Activated T-helper 2 cell treated with anti-CD3 and anti-CD28 coated beads, Interferon-gamma antibody, Interleukin-2, Interleukin-4, amounts not matched to agents 10 μg/mL and 5 μg/mL and 100 μg/mL, durations not matched to agents 14 hours and 24 hours and 36 hours (primary cell): Measurements from ENCODE around the gene ADAM10. TPM values are rescaled to one million over a fixed set of nuclear protein-coding genes. Genes with fewer than 3 reads are reported as not detected.

Source experiments
- DNase-seq: peaks from one replicate; pipeline ENCODE4 v3.0.0; 2021; ENCODE audit warnings: low spot score
- H3K27ac Mint-ChIP-seq: one replicate; pipeline ENCODE4 v1.8.0; 2021; ENCODE audit warnings: mixed read lengths
- H3K27me3 Mint-ChIP-seq: one replicate; pipeline ENCODE4 v1.8.0; 2021; ENCODE audit warnings: low read depth, mixed read lengths
- H3K36me3 Mint-ChIP-seq: one replicate; pipeline ENCODE4 v1.8.0; 2021; ENCODE audit warnings: low read depth, mixed read lengths
- H3K4me1 Mint-ChIP-seq: one replicate; pipeline ENCODE4 v1.8.0; 2021; ENCODE audit warnings: low read depth, mixed read lengths
- H3K4me3 Mint-ChIP-seq: one replicate; pipeline ENCODE4 v1.8.0; 2021; ENCODE audit warnings: low read depth, mild to moderate bottlenecking, moderate library complexity, mixed read lengths
- H3K9me3 Mint-ChIP-seq: one replicate; pipeline ENCODE4 v1.8.0; 2021; ENCODE audit warnings: mixed read lengths
- intact Hi-C: fragments of 100-400 bp; cut with micrococcal nuclease; formaldehyde crosslinking; loops from one replicate; pipeline ENCODE4 v1.15.1; 2023
- total RNA-seq: library from RNA; stranded (reverse); gene quantifications from 2 replicates; pipeline ENCODE4 v1.2.3, GENCODE V29; 2022

The ADAM10 gene
- total RNA-seq, 1 donor from 2014 or later: 141 TPM

GRCh38 chr15:58588096-58588495 lies 161.4 kb downstream of the ADAM10 start:
- Mint-ChIP-seq H3K27me3 (no peaks in the 10 kb centered on the region), H3K4me1 (peaks cover 22% of the 10 kb centered on the region), H3K27ac (no peak overlapping the region), H3K36me3 (peaks cover 31% of the 10 kb centered on the region), H3K4me3 (no peak overlapping the region), H3K9me3 (peaks cover 16% of the 10 kb centered on the region)
- DNase-seq: no peak
- intact Hi-C loops: no loop called here

- Mint-ChIP-seq H3K4me1 (peaks cover 22% of the 10 kb centered on the region), H3K9me3 (peaks cover 18% of the 10 kb centered on the region), H3K36me3 (peaks cover 28% of the 10 kb centered on the region), H3K27me3 (no peaks in the 10 kb centered on the region), H3K4me3 (no peak overlapping the region), H3K27ac (no peak overlapping the region)
- intact Hi-C loops: no loop called here
- DNase-seq: no peak
Measured at GRCh38 chr15:58587486-58587885, 162.0 kb downstream of the ADAM10 start.

GRCh38 chr15:58585693-58586443 lies 163.6 kb downstream of the ADAM10 start:
- Mint-ChIP-seq H3K27ac (peak overlapping the region; percentile 58), H3K9me3 (peaks cover 22% of the 10 kb centered on the region), H3K27me3 (no peaks in the 10 kb centered on the region), H3K4me3 (no peak overlapping the region), H3K4me1 (peaks cover 19% of the 10 kb centered on the region), H3K36me3 (peaks cover 16% of the 10 kb centered on the region)
- DNase-seq: no peak
- intact Hi-C loops: no loop called here

GRCh38 chr15:58584789-58585461 lies 164.6 kb downstream of the ADAM10 start:
- intact Hi-C loops: no loop called here
- Mint-ChIP-seq H3K4me3 (no peak overlapping the region), H3K27me3 (no peaks in the 10 kb centered on the region), H3K36me3 (peaks cover 15% of the 10 kb centered on the region), H3K27ac (peak overlapping the region; percentile 10), H3K4me1 (peaks cover 19% of the 10 kb centered on the region), H3K9me3 (peaks cover 22% of the 10 kb centered on the region)
- DNase-seq: no peak

GRCh38 chr15:58583171-58583908 lies 166.2 kb downstream of the ADAM10 start:
- Mint-ChIP-seq H3K4me1 (peaks cover 19% of the 10 kb centered on the region), H3K27ac (no peak overlapping the region), H3K27me3 (no peaks in the 10 kb centered on the region), H3K4me3 (no peak overlapping the region), H3K9me3 (peaks cover 22% of the 10 kb centered on the region), H3K36me3 (peaks cover 15% of the 10 kb centered on the region)
- intact Hi-C loops: no loop called here
- no peak for DNase-seq

- intact Hi-C loops: no loop called here
- no peak overlapping the region for H3K4me3 Mint-ChIP-seq
- H3K9me3 Mint-ChIP-seq: peaks cover 22% of the 10 kb centered on the region
- DNase-seq: no peak
- no peaks in the 10 kb centered on the region for H3K27me3 Mint-ChIP-seq
- H3K27ac Mint-ChIP-seq: no peak overlapping the region
- H3K36me3 Mint-ChIP-seq: peaks cover 15% of the 10 kb centered on the region
- H3K4me1 Mint-ChIP-seq: peaks cover 19% of the 10 kb centered on the region
Measured at GRCh38 chr15:58582160-58582559, 167.3 kb downstream of the ADAM10 start.

- no peak for DNase-seq
- no peaks in the 10 kb centered on the region for H3K27me3 Mint-ChIP-seq
Measured at GRCh38 chr15:58576657-58577056, 172.8 kb downstream of the ADAM10 start.

GRCh38 chr15:58575045-58575786 lies 174.3 kb downstream of the ADAM10 start:
- Mint-ChIP-seq H3K4me3 (no peak overlapping the region), H3K27ac (no peak overlapping the region), H3K9me3 (no peaks in the 10 kb centered on the region), H3K4me1 (peaks cover 9% of the 10 kb centered on the region), H3K36me3 (no peaks in the 10 kb centered on the region), H3K27me3 (no peaks in the 10 kb centered on the region)
- no peak for DNase-seq
- intact Hi-C loops: no loop called here

More at GRCh38 chr15:58576657-58577056, 172.8 kb downstream of the ADAM10 start:
- H3K4me3 Mint-ChIP-seq: no peak overlapping the region
- peaks cover 9% of the 10 kb centered on the region for H3K4me1 Mint-ChIP-seq
- H3K27ac Mint-ChIP-seq: no peak overlapping the region
- H3K9me3 Mint-ChIP-seq: no peaks in the 10 kb centered on the region
- no peaks in the 10 kb centered on the region for H3K36me3 Mint-ChIP-seq
- intact Hi-C loops: no loop called here

- peaks cover 9% of the 10 kb centered on the region for H3K4me1 Mint-ChIP-seq
- no peak overlapping the region for H3K27ac Mint-ChIP-seq
- DNase-seq: no peak
- H3K27me3 Mint-ChIP-seq: no peaks in the 10 kb centered on the region
- H3K9me3 Mint-ChIP-seq: peaks cover 5% of the 10 kb centered on the region
- no peaks in the 10 kb centered on the region for H3K36me3 Mint-ChIP-seq
- H3K4me3 Mint-ChIP-seq: no peak overlapping the region
- intact Hi-C loops: no loop called here
Measured at GRCh38 chr15:58574631-58575030, 174.9 kb downstream of the ADAM10 start.

GRCh38 chr15:58573270-58573669 lies 176.2 kb downstream of the ADAM10 start:
- peaks cover 8% of the 10 kb centered on the region for H3K9me3 Mint-ChIP-seq
- no peak overlapping the region for H3K4me3 Mint-ChIP-seq
- DNase-seq: no peak
- H3K27ac Mint-ChIP-seq: no peak overlapping the region
- H3K36me3 Mint-ChIP-seq: peaks cover 2% of the 10 kb centered on the region
- H3K4me1 Mint-ChIP-seq: peaks cover 15% of the 10 kb centered on the region
- intact Hi-C loops: no loop called here
- no peaks in the 10 kb centered on the region for H3K27me3 Mint-ChIP-seq

- DNase-seq: no peak
- no peaks in the 10 kb centered on the region for H3K27me3 Mint-ChIP-seq
- H3K27ac Mint-ChIP-seq: no peak overlapping the region
- intact Hi-C loops: no loop called here
- no peak overlapping the region for H3K4me3 Mint-ChIP-seq
- peaks cover 2% of the 10 kb centered on the region for H3K36me3 Mint-ChIP-seq
- peaks cover 8% of the 10 kb centered on the region for H3K9me3 Mint-ChIP-seq
- peaks cover 20% of the 10 kb centered on the region for H3K4me1 Mint-ChIP-seq
Measured at GRCh38 chr15:58572521-58572920, 177.0 kb downstream of the ADAM10 start.

GRCh38 chr15:58571491-58571890 lies 178.0 kb downstream of the ADAM10 start:
- H3K4me1 Mint-ChIP-seq: peaks cover 21% of the 10 kb centered on the region
- H3K4me3 Mint-ChIP-seq: no peak overlapping the region
- DNase-seq: no peak
- no peaks in the 10 kb centered on the region for H3K27me3 Mint-ChIP-seq
- peaks cover 2% of the 10 kb centered on the region for H3K36me3 Mint-ChIP-seq
- intact Hi-C loops: no loop called here
- H3K27ac Mint-ChIP-seq: no peak overlapping the region
- H3K9me3 Mint-ChIP-seq: peaks cover 8% of the 10 kb centered on the region
